T47D (cell line): ENCODE data around the gene AKNAD1.
"Not testable (repeated sequence)": the region's sequence is repeated elsewhere in the genome, so short reads cannot be mapped to it uniquely, and the experiment has no call there.

ENCODE experiments used
- DNase-seq, 2 experiments: peaks; one replicate each; pipeline versions ENCODE4 v3.0.0 to v3.0.0-alpha.2; 2011 to 2012; ENCODE audit warnings: low read depth in 1 of 2, low spot score in 1 of 2
- JUND ChIP-seq: IDR thresholded peaks from 2 replicates; pipeline ENCODE4 v1.6.1; 2012; ENCODE audit warnings: low read depth
- in situ Hi-C: cut with HindIII; loops from 2 replicates; pipeline ENCODE4 v1.10.0; 2016; ENCODE audit warnings: low sequenced_read_pairs, low pct_unique_long_range_greater_than_20kb

AKNAD1 gene, protein sequence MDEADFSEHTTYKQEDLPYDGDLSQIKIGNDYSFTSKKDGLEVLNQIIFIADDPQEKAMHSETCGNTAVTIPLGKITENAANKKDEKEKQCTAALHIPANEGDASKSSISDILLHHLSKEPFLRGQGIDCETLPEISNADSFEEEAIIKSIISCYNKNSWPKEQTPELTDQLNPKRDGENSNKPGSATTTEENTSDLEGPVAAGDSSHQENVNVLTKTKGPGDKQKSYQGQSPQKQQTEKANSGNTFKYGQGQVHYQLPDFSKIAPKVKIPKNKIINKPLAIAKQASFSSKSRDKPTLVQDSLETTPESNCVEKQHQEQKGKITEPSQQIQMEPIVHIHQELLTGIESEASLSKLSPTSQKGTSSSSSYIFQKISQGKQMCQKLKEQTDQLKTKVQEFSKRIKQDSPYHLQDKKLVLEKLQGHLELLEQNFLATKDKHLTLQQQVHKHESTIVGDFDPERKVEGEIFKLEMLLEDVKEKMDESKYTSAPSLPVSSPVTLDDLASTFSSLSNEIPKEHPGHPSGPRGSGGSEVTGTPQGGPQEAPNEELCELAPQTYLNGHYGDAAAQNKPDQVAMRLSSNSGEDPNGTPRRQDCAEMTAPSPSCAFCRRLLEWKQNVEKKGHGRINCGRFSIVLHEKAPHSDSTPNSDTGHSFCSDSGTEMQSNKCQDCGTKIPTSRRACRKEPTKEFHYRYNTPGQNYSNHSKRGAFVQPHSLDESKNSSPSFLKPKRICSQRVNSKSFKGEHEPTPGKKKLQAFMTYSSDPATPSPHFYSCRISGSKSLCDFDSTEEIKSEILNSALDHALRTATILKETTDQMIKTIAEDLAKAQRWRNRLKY

DNA sequence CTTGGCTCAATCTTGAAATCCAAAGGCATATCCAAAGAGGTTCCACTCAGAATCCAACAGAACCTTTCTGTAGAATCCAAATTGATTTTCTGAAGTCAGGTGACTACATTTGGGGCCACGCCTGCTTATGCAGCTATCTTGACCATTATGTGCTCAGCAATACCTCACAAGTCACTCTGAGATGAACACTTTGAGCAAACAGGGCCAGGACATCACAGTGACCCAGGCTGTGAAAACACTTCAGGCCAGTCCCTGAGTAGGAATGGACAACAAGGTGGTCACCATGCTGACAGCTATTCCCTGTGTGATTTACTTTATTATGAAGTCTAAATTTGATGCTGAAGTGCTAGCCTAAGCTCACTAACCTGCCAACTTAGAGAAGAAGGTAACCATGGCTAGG, at the start of gene AKNAD1:
TSS of gene AKNAD1 (minus strand) at position 101 of the 400 bp plus-strand sequence. CDS start 4,430 bp downstream, outside the sequence.
- in situ Hi-C loops = no loop called here
- no peak for DNase-seq

DNA sequence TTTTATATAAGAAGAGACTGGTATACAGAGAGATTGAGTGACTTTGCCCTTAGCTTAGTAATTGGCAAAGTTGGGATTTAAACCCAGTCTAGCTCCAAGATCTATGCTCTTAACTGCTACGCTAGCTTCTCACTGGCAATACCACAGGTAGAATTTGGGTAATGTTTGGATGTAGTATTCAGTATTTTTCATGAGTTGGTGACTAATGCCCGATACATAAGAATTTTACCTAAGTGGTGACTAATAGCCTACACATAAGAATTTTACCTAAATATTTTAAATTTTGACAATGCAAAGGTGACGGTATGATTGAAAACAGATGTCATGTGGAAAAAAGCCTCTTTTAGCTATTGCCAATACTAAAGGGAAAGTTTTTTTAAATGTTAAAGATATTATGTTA, 44.2 kb upstream of the AKNAD1 start:
- no peak for DNase-seq
- TF ChIP-seq JUND = no peak
- in situ Hi-C loops = no loop called here

More for the DNA sequence above, at the start of gene AKNAD1:
- TF ChIP-seq JUND = no peak

DNA sequence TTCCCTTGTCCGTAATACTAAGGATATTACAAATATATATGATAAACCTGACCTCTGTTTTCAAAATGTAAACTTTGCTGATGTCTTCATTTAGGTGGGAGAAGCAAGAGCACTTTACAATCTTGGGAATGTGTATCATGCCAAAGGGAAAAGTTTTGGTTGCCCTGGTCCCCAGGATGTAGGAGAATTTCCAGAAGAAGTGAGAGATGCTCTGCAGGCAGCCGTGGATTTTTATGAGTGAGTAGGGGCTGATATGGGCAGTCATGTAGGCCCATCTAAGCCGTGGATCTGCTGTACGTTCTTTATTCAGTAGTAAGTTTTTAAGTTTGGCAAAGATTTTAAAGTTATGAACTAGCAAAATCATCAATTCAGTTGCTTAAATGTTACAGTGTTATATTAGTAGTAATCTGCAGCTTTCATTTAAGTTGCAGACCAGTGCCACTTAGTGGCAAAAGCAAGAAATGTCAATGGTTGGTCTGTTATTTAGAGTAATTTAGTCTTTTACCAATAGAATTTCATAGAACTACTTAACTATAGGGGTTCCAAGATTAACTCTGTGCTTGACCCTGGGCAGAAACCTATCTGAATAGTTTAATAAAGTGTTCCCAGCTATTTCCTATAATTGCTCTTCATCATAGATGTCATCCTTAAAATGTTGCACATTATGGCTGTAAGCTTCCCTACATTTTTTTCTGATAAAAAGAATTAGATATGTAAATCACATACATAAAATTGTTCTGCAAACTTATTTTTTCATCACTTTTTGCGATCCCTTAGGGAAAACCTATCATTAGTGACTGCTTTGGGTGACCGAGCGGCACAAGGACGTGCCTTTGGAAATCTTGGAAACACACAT, 41.2 kb upstream of the AKNAD1 start:
- in situ Hi-C loops = no loop called here
- peak; percentile 8 to 65 for DNase-seq
- TF ChIP-seq JUND = no peak

DNA sequence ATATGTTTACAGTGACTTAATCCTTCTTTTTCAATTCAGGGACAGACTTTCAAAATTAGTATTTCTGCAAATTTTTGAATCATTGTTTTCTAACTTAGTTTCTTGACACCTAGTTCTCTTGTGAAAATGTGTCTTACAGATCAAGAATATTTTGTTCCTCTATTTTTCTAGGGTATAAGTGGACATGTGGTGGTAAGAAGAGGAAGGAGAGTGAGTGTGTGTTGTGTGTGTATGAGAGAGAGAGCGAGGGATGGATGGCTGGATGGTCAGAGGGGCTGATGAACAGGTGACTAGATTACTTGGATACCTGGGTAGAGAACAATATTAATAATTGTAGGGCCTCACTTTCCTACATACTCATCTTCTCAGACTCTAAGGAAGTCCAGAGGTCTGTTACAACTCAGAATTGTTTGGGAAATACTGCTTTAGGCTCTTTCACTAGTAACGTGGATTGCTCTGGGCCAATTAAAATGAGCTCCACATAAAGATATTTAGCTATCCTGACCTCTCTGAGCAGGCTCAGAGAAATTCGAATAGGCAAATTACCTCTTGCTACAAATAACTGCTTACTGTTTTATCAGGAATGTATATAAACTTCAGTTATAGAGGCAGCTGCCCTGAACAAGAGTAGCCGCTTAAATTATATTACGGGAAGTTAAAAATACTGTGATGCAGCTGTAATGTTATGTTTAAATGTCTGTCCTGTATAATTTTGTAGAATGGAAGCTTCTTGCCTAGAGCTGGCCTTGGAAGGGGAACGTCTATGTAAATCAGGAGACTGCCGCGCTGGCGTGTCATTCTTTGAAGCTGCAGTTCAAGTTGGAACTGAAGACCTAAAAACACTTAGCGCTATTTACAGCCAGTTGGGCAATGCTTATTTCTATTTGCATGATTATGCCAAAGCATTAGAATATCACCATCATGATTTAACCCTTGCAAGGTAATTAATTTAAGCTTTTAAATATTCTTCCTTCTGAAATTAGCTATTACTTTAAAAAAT, 39.6 kb upstream of the AKNAD1 start:
- TF ChIP-seq JUND = no peak
- in situ Hi-C loops = no loop called here
- DNase-seq = no peak

DNA sequence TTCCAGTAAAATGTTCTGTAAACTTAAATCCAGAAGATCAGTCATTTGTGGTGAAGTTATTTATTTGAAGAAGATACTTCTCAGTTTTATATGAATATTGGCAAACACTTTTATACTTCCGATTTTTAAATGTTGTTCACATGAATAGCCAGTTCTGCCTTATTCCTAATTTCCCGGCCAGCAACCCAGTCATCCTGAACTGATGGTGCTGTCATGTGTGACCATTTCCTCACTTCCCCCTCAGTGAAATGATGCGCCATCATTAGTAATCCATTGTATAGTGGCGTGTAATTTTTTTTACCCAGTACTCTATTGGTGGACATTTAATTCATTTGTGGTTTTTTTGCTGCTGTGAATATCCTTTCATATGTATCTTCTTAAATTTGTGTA, 36.2 kb upstream of the AKNAD1 start:
- in situ Hi-C loops = no loop called here

DNA sequence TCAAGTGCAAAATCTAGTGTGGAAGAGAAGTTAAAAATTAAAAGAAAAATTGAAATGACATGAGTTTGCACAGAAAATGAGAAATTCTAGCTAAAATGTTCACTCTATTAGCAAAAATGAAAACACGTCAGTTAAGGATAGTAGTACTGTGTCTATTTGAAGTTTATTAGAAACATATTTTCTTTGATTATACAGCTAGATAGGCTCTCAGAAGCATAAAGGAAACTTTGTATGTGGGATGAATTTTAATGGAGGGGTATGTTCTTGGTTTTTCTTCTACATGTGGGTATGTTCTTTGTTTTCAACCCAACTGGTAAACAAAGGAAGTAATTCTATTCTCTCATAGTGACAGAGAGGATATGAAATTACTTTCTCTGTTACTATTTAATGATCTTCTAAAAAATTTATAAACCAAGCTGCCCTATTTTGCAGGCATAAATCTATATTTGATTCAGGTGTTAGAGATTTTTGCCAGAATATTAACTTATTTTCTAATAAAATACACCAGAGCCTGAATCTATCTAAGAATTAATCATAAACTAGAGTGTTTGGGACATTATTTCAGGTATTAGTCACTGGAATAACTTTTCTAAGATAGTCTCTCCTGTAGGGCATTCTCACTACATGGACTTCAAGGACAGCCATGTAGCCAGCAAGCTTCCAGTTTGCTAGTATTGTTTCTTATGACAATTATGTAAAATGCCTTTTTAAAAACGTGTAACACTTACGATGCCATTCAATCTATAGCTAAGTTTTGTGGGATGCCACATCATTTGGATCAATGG, 35.7 kb upstream of the AKNAD1 start:
- no peak for DNase-seq
- in situ Hi-C loops = no loop called here
- no peak for TF ChIP-seq JUND

More for the DNA sequence above, 36.2 kb upstream of the AKNAD1 start:
- no peak for DNase-seq
- TF ChIP-seq JUND = no peak

DNA sequence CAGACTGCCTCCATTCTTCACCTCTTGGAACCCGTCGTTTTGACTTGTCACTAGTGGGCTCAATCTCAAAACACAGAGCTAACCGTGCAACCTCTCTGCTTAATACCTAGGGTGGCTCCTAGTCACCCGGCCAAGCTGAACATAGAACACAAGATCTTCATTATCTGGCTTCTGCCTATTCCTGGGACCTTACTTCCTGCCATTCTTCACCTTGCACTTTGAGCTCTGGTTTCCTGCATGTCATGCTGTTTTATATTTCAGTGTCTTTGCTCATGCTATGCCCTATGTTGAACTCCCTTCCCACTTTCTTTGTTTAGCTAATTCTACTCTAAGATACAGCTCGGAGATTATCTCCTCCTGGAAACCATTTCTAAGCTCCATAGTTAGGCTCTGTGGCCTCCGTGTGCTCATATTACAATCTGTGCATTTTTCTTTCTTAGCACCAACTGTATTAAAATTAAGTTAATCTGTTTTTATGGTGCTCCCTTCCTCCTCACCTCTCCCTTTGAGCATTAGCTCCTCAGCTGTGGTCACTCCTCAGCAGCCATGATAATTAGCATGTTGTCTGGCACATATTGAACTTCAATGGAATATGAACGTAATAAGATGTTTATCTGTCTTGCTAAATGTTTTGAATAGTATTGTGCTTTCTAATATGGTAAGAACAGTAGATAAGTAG, 33.0 kb upstream of the AKNAD1 start:
- TF ChIP-seq JUND = no peak
- no peak for DNase-seq
- in situ Hi-C loops = no loop called here

DNA sequence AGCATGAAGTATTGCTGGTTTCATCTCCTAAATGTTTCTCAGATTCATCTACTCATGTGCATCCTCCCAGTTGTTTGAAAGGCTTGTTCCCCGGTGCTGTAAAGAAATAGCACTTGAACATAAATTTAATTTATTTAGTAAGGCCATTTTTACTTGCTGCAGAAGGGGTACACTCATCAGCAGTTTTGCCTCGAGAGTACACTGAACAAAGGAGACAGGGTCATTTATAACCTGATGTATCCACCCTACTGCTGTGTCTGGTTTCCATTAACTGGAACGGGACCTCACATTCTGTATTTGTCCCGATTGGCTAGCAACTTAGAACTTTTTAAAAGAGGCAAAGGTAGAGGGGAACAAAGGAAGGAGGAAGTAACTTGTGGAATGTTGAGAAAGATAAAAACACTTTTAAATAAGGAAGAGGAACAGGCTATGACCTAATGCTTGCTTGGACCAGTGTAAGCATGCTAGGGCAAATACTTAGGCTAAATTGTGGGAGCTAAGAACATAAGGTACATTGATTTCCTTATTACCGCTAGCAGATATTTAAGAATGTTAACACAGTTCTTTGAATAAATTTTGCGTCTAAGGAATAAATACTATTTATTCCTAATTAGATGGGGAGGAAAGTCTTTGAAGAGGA, 32.2 kb upstream of the AKNAD1 start:
- DNase-seq, in situ Hi-C loops: not testable (repeated sequence)

DNA sequence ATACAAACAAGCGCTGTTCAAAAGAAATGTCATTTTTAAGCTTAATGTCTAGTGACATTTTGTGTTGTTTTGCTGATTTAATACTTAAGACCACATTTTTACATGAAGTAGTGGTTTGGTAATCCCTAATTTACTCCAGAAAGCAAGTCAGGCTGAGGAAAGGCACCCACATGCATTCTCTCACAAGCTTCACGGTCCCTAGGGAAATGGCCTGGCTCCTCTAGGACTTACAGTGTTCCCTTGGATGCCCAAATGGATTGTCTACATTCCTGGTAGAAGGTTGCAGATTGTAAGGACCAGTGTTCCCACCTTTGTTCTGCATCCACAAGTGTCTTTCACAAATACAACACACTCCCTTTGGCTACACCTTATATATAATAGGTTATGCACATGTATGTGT, 29.4 kb upstream of the AKNAD1 start:
- in situ Hi-C loops = no loop called here
- DNase-seq = no peak
- TF ChIP-seq JUND = no peak

DNA sequence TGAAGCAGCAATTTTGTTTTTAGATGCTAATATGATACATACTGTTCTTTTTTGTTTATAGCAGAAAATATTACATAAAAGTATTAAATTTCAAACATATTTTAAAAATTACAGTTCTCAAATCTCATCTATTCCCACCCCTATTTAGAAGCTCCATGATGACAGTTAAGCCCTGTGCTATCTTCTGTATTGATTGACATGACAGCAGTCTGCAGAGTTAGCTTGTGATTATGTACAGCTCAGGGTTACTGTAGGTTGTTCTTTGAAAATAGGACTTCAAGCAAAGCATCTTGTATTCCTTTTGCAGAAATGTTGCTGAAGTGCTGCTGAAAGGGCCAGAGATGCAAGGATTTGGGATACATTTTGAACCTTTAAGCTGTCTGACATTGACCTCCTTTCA, 28.1 kb upstream of the AKNAD1 start:
- in situ Hi-C loops = no loop called here
- TF ChIP-seq JUND = no peak
- DNase-seq = no peak
